C4-2B (cell line): ENCODE results near the gene NKAPD1.
"Not testable (repeated sequence)": the region's sequence is repeated elsewhere in the genome, so short reads cannot be mapped to it uniquely, and the experiment has no call there.

Source experiments
- H3K27ac ChIP-seq: fragments of 450-650 bp; 2 replicates; pipeline ENCODE4 v1.5.1; 2017
- CTCF ChIP-seq: fragments of 450-650 bp; conservative IDR thresholded peaks from 2 replicates; pipeline ENCODE4 v1.5.1; 2017; ENCODE audit warnings: mild to moderate bottlenecking
- ZFX ChIP-seq: fragments of 450-650 bp; IDR thresholded peaks from 2 replicates; pipeline ENCODE4 v1.6.1; 2017

Gene NKAPD1

DNA sequence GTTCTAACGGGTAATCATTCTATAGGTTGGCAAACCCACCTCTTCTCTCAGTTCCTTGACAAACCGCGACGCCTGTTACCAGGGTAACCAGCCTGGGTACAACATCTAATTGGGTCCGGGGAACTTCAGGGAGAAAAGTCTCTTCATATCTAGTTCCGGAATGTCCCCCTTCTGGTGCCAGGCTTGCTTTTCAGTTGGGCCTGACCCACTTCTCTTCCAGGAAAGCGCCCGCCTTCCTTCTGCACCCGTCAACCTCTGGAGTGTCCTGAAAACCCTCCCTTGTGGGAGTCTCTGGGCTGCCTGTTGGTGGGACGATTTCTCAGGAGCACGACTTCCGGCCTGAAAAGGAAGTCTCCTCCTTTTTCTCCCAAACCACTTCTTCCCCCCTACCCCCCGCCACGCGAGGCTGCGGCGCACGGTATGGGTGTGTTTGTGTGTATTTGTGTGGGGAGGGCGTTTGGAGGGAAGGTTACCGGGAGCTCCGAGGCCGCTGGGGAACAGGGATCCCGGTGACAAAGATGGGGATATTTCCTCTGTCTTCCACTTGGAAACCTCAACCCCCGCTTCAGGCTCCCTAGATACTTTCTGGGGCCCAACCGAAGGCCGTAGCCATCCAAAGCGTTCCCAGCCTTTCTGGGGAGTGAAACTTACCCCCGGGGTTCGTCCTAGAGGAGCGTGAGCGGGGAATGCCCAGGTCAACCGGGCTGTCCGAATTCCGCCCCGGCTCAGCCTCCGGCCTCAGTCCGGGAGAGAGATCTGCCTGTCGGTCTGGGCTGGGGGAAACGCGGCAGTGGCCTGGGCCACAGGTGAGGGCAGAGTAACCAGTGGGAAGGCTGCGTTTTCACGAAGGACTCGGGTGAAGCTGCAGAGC, at the start of gene NKAPD1, which contains the start of gene PIH1D2:
Gene NKAPD1, plus strand, starts transcription at position 359 of the 871 bp plus-strand sequence. CDS start 1,276 bp downstream, outside the sequence.
Gene PIH1D2, minus strand, starts transcription at position 77 of the 871 bp plus-strand sequence. CDS start 843 bp downstream, outside the sequence.
- peak within 1 kb of the TSS; percentile 77 for H3K27ac ChIP-seq
- TF ChIP-seq ZFX (peak; percentile 67), CTCF (no peak)

DNA sequence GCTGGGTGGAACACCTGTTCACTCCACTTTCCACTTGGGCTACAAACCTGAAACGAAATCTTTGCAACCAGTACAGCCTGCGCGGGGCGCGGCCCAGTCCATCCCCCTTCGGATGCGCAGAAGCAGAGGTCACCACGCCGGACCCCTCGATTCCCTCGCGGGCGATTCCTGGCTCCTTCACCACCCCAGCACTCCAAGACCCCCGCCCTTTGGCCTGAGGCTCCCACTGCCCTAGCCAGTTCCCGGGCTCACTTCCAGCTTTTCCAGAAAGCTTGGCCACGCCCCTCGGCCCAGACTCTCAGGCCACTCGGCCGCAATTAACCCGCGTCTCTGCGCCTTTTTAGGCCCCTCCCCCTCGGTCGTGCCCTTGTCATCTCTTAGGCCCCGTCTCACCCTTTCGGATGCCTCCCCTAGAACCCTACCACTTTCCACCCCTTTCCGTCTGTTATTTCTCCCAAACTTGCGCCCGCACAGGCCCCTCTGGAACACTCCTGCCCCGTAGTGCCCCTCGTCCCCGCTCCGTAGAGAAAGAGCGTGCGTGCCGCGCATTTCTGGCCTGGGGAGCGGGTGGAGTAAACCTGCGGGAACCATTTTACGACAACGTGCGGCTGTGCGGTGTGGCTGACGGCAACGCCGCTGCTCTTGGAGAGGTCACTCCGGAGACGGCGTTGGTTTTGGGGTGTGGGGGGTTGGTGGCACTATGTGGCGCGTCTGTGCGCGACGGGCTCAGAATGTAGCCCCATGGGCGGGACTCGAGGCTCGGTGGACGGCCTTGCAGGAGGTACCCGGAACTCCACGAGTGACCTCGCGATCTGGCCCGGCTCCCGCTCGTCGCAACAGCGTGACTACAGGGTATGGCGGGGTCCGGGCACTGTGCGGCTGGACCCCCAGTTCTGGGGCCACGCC, 49.1 kb upstream of the NKAPD1 start, which contains the start of gene DLAT:
Gene DLAT, plus strand, starts transcription at position 636 of the 906 bp plus-strand sequence. Its CDS starts 65 bp downstream, at position 701.
- H3K27ac ChIP-seq: peak within 1 kb of the TSS; percentile 99

DNA sequence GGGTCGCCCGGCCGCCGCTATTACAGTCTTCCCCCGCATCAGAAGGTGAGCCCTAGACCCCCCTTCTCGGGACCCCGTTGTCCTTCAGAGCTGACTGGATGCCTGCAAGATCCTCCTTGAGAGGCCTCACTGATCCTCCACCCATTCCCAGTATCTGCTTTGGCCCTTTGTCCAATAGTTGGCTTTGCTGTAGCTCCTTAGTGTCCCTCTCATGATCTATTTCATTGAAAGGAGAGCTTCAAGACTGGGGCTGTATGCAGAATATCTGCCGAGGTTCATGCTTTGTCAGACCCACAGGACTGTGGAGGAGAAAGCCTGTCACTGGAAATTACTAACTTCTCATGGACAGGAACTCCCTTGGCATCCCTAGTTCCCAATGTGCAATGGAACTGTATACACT, 48.4 kb upstream of the NKAPD1 start:
- no peak for TF ChIP-seq ZFX
- TF ChIP-seq CTCF: no peak

More for the DNA sequence above, 49.1 kb upstream of the NKAPD1 start, which contains the start of gene DLAT:
- TF ChIP-seq ZFX (peak; percentile 91), CTCF (no peak)

GRCh38 chr11:112026784-112027410, 47.2 kb upstream of the NKAPD1 start:
- not testable (repeated sequence) for H3K27ac ChIP-seq

More for the DNA sequence above, 48.4 kb upstream of the NKAPD1 start:
- peak overlapping the region; percentile 99 for H3K27ac ChIP-seq

DNA sequence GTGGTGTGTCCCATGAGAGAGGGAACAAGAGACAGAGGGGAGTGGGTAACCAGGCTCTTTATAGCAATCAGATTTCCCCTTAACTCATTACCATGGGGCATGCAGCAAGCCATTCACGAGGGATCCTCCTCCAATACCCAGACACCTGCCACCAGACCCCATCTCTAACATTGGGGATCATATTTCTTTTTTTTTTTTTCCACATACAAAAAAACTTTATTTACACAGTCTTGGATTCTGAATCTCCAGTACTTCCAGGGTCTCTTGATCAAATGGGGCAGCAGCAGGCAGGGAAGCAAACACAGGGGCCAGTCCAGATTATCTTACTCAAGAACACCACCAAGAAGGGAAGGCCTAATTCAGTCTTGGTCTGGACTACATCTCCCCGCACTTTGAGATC, 44.6 kb upstream of the NKAPD1 start:
- no peak overlapping the region for H3K27ac ChIP-seq
- no peak for TF ChIP-seq ZFX
- no peak for TF ChIP-seq CTCF

DNA sequence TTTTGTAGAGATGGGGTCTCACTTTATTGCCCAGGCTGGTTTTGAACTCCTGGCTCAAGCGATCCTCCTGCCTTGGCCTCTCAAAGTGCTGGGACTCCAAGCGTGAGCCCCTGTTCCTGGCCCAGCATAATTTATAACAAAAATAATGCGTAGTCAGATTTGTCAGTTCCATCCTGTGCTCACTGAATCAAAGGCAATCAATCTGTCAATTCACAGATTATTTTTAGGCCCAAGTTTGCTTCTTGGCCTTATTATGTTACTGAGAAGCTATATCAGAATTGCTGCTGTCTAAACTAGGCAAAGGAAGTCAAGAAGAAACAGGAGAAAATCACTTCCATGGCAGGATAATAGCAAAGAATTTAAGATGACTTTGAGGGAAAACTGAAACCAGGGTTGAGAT, 40.2 kb upstream of the NKAPD1 start:
- TF ChIP-seq CTCF (no peak), ZFX (no peak)
- H3K27ac ChIP-seq: no peak overlapping the region

DNA sequence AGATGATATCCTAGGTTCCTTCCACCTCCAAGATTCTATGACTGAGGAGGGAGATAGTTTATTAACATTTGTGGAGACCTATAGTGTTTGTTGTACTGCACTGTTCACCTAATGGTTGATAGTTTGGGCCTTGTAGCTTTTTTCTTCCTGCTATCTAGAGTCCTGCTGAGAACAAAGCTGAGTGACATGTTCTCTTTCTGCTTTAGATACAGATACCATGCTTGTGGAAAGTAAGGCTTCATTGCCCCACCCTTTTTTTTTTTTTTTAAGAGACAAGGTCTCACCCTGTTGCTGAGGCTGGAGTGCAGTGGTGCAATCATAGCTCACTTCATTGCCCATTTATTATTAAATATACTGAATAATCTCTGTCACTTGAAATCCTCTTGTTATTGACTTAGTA, 36.6 kb upstream of the NKAPD1 start:
- no peak for TF ChIP-seq CTCF
- no peak for TF ChIP-seq ZFX
- H3K27ac ChIP-seq: no peak overlapping the region
